PC-9 (cell line): Measurements from ENCODE around the gene PLAAT3.

Experiments
- EZH2 ChIP-seq: fragments of 200-600 bp; sonication (generic); IDR thresholded peaks from 2 replicates; pipeline ENCODE4 v1.8.0; 2017; ENCODE audit warnings: antibody characterized with exemption, low read depth
- TF ChIP-seq, protein P1 (sequence below): fragments of 200-600 bp; sonication (generic); conservative IDR thresholded peaks from 2 replicates; pipeline ENCODE4 v1.6.1; 2017; ENCODE audit warnings: mixed run types, antibody characterized with exemption, mild to moderate bottlenecking, moderate library complexity

DNA sequence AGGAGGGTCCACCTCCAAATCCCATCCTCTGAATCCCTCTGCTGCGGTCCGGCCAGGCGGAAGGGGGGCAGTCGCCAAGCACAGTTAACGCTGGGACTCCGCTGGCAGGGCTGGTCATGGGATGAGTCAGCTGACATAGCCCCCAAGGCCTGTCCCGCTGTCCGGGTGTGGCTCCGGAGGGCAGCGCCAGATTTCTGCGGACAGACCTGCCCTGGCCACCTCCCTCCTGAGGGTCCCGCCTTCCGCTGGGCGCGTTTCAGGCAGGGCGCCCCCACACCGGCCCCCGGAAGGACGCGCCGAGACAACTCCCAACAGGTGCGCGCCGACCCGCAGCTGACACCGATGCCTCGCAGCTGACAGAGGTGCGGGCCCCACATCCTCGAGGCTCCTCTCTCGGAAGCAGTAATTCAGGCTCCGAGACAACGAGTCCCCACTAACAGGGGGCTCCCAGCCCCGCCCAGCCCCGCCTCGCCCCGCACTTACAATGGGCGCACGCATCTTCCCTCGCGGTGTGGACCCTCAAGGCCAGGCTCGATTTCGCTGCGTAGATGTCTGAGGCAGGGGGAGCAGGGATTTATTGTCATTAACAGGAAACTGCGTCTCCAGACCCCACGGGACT is 607 bp downstream of the PLAAT3 start:
- TF ChIP-seq EZH2, result no peak
- TF ChIP-seq, protein P1, sequence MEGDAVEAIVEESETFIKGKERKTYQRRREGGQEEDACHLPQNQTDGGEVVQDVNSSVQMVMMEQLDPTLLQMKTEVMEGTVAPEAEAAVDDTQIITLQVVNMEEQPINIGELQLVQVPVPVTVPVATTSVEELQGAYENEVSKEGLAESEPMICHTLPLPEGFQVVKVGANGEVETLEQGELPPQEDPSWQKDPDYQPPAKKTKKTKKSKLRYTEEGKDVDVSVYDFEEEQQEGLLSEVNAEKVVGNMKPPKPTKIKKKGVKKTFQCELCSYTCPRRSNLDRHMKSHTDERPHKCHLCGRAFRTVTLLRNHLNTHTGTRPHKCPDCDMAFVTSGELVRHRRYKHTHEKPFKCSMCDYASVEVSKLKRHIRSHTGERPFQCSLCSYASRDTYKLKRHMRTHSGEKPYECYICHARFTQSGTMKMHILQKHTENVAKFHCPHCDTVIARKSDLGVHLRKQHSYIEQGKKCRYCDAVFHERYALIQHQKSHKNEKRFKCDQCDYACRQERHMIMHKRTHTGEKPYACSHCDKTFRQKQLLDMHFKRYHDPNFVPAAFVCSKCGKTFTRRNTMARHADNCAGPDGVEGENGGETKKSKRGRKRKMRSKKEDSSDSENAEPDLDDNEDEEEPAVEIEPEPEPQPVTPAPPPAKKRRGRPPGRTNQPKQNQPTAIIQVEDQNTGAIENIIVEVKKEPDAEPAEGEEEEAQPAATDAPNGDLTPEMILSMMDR, result no peak
